Fibroblast of the conjunctiva (primary cell): Measurements from ENCODE around the gene CYTH4.
"Not testable (repeated sequence)": the region's sequence is repeated elsewhere in the genome, so short reads cannot be mapped to it uniquely, and the experiment has no call there.

Experiments used
- DNase-seq: peaks from one replicate; pipeline ENCODE4 v3.0.0-alpha.2; 2010; ENCODE audit warnings: low read depth

Gene CYTH4

GRCh38 chr22:37310815-37311595 lies 28.7 kb downstream of the CYTH4 start:
- no peak for DNase-seq

DNA sequence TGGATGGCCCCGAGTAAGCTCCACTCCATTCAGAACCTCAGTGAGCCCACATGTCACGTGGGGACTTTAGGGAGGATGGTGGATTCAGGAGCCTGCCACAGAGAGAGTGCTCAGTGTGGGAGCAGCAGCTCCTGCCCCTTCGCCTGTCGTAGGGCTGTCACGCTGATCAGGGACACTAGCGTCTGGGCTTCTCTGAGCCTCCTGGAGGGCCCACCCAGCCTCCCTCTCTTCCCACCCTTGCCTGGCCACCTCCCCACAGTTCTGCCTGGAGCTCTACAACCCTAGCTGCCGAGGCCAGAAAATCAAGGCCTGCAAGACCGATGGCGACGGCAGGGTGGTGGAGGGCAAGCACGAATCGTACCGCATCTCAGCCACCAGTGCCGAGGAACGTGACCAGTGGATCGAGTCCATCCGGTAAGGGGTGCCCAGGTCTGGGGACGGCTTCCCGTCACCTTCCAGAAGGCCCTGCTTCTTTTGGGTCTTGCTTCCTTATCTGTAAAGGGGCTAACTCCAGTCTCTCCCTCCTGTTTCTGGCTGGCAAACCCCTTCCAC lies 29.5 kb downstream of the CYTH4 start:
- DNase-seq = no peak

GRCh38 chr22:37312549-37313183 lies 30.4 kb downstream of the CYTH4 start:
- no peak for DNase-seq

- no peak for DNase-seq
Measured at GRCh38 chr22:37313376-37314314, 31.3 kb downstream of the CYTH4 start.

DNA sequence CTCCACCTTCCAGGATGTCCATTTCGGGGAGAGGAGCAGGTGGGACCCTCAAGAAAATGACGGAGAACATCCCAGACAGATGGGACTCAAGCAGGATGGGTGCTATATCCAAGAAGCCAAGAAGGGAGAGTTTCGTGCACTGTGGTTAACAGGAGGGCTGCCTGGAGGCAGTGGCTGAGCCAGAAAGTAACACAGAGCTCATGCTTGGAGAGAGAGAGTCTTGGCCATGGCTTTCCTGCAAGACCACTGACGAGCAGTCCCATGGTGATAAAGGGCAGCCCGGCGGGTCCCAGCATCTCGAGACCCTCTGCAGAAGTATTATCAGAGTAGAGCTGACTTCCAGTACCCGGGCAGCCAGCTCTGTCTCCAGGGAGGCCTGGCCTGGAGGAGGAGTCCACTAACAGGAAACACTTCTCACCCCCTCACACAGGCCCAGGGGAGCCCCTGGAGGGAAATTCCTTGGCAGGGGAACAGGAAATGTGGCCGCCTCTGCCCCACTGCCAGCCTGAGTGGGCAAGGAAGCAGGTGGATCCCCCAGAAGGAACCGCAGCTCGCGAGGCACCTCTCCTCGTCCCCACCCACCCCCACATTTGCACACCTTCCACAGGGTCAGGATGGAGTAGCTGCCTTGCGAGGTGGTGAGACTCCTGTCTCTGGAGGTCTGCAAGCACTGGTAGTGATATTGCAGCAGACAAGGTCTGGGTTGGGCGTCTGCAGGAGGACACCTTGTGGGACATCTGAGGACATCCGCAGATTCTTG lies 32.2 kb downstream of the CYTH4 start:
- DNase-seq = no peak

DNA sequence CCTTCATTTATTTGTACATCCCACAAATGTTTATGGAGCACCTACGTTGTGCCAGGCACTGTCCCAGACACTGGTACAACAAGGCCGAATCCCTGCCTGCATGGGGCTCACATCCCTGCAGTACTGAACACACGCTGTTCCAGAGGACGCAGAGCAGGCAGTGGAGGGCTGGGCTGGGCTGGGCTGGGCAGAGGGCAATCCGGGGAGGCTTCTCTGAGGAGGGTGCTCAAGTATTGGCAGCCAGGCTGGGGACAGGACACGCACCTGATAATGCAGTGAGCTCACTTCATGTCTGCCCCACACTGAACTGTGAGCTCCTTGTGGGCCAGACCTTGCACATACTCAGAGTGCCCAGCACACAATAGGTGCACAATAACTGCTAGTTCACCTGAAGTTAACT lies 34.1 kb downstream of the CYTH4 start:
- no peak for DNase-seq

DNA sequence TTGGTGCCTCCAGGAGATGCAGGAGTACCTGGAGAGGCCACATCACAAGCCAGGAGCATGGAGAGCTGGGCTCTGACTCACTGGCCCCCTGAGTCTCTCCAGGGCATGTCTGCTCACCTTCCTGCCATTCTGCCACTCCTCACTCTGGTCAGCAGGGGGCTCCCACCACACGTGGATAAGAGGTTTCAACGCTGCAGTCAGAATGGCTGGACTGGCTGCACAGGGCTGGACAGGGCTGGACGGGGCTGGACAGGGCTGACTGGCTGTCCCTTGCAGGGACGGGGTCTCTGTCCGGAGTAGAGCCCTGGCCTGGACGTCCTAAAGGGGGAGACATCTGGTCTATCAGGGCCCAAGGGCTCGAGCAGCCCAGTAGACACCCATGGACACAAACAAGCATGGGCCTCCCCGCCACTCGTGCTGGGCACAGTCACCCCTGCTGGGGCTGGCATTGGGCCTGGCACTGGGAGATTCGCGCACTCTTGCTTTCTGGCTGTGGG lies 34.6 kb downstream of the CYTH4 start:
- DNase-seq = peak; percentile 74

GRCh38 chr22:37317698-37318210 lies 35.4 kb downstream of the CYTH4 start:
- no peak for DNase-seq

GRCh38 chr22:37318364-37319109 lies 36.2 kb downstream of the CYTH4 start:
- no peak for DNase-seq

DNA sequence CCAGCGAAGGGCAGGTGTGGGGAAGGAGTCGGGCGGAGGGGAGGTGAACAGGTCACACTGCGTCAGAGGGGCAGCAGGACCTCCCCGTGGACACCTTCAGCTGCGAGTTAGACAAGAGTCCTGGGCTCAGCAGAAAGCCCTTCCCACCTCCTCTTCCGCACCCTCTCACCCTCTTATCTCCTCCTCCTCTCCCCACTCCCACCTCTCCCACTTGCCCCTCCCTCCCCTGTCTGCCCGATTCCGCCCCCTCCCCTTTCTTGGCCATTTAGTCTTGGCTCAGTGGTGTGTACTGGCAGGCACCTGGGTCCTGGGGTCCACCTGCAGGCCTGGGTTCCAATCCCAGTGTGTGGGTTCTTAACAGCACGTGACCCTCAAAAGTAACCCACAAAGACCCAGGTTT lies 37.2 kb downstream of the CYTH4 start:
- DNase-seq = no peak

- no peak for DNase-seq
Measured at GRCh38 chr22:37320726-37321677, 38.7 kb downstream of the CYTH4 start.

DNA sequence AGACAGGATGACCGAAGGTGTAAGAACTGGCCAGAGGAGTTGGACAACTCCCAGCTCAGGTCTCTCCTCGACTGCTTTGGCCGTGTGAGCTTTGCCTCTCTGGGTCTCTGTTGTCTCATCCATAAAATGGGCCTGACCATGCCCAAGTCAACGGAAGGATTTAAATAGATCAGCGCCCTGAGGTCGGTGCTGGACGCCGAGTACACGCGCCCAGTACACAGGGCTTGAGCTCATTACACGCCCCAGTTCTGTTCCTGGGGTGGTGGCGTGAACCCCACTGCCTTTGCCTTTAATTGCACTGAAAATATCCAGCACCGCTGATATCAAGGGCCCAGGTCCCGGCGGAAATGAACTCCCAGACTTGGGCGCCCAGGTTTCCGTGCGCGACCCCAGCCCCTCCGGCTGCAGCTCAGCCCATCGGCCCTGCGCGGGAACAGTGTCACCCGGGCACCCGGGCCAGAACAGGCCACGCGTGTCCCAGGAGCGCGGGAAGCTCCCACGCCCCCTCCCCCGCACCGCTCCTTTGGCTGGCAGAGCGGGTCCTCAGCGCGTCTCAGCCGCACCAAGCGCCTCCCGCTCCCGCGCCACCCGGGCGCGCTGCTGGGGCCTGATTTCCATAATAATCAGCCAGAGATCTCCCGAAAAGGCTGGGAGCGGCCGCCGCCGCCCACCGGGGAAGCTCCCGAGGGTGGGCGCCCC lies 42.2 kb downstream of the CYTH4 start:
- DNase-seq = no peak

- no peak for DNase-seq
Measured at GRCh38 chr22:37325039-37325395, 42.7 kb downstream of the CYTH4 start.

DNA sequence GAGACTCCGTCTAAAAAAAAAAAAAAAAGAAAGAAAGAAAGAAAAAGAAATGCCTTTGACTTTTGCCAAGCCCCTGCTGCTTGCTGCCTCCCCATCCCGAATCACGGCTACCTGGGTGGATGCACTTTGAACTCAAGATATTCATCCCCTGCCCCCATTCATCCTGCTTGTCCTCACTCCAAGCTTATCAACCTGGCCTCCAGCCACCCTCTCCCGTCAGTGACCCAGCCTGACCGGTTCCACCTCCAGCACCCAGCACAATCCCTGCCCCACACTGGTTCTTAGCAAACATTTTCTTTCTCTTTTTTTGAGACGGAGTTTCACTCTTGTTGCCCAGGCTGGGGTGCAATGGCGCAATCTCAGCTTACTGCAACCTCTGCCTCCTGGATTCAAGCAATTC lies 44.4 kb downstream of the CYTH4 start:
- no peak for DNase-seq

DNA sequence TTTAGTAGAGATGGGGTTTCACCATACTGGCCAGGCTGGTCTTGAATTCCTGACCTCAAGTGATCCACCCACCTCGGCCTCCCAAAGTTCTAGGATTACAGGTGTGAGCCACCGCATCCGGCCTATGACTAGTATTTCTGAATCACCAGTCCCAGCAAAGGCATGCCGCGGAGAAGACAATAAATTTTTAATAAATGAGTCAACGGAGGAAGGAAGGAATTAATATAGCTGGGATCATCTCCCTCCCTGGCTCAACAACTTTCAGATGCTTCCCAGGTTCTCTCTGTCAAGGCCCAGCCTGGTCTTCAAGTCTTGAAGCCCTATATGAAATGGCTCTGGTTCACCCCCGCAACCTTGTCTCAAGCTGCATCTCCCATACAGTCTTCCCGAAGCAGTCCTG lies 45.7 kb downstream of the CYTH4 start:
- DNase-seq = no peak

DNA sequence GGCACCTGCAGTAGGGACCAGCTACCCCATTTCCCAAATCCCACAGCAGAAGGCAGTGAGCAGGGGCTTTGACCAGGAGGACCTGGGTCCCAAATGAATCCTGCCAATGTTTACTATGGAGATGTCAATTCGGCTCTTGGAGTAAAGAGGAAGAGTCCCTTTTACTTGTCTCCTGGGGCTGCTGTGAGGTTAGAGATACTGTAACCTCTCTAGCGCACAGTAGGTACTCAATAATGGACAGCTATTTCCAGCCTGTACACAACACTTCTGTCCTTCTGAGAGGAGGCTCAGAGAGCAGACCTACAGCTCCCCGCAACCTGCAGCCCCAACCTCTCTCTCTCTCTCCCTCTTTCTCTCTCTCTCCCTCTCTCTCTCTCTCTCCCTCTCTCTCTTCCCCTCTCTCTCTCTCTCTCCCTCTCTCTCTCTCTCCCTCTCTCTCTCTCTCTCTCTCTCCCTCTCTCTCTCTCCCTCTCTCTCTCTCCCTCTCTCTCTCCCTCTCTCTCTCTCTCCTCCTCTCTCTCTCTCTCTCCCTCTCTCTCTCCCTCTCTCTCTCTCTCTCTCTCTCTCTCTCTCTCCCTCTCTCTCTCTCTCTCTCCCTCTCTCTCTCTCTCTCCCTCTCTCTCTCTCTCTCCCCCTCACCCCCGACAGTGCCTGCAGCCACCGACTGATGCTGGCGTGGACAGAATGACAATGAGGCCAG lies 46.4 kb downstream of the CYTH4 start:
- not testable (repeated sequence) for DNase-seq

DNA sequence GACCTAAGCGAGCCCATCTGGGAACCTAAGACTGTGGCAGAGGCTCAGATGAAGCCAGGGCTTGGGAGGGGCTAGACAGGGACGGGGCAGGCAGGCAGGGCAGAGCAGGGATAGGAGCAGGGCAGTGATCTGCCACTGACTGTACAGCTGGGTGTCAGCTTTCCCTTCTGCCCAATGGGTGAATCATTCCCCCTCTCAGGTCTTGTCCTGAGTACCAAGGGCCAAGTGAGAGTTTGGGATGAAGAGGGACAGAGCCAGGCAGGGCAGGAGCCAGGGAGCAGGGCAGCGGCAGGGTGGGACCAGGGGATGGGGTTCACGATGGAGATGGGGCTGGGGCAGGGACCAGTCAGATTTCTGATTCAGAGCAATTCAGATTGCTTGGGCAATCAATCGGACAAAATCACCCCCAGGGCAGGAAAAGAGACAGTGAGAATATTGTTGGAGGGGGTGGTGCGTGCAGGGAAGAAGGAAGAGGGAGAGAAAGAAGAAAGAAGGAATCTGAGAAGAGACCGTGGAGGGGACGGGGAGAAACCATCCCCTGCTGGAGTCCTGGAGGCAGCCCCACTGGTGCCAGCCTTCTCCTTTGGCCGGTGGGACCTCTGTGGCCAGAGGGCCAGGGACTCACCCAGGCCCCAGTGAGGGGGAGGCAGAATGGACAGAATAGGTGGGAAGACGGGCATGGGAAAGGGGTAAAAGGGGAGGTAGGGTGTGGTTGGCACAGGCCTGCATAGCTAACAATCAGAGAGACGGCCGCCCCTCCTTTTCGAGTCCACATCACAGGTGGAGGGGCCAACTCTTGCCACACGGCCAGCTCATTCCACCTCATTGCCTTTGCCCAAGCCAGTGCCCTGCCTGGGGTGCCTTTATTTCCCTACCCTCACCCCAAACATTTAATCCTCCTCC lies 47.2 kb downstream of the CYTH4 start:
- no peak for DNase-seq
